ENCODE results near the gene AURKAIP1. TPM values are rescaled to one million over a fixed set of nuclear protein-coding genes. Genes with fewer than 3 reads are reported as not detected.

Gene AURKAIP1
- total and polyA plus RNA-seq, 9 of the 15 experiments (the other 6 are each of a cell fraction or from before 2014, with no cell fraction given) = 7.8 to 478 (median 92.0) TPM

DNA sequence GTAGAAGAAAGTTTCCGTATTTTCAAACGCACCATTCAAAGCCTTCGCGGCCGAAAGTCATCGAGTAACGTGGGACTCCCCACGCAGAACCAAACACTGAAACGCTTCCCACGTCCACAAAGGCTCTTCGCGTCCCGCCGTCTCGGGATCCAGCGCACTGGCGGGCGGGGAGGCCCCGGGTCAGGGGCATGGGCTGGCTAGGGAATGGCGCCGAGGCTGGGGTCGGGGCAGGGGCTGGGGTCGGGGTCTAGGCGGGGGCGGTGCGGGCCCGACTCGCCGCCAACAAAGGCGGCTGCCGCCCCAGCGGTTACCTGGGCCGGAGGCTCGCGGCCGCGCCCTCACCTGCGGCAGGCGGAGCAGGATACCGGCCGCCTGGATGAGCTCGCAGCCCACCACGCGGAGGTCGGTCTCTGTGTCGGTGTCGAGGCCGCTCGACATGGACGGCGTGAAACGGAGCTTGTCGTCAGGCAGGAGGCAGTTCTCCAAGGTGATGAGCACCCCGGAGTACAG, 23.7 kb upstream of the AURKAIP1 start (continued):
- 0 out of 2 replicates have a peak, but pooled peaks have one; percentile 38 for TF ChIP-seq TGIF2 (CRISPR knock-in tag; IDR thresholded peaks at IDR 0.05)
- no peak for TF ChIP-seq ZNF589 (CRISPR knock-in tag; IDR thresholded peaks at IDR 0.05; ENCODE audit: low read depth)
- no peak for TF ChIP-seq POLR2AphosphoS5 (IDR thresholded peaks at IDR 0.05; ENCODE audit: control insufficient read depth, insufficient read depth, low read depth, low read length)
- TF ChIP-seq CBX8 (IDR thresholded peaks at IDR 0.05; ENCODE audit: borderline replicate concordance, extremely low read depth, low read depth, low read length, poor library complexity, severe bottlenecking) = no peak
- TF ChIP-seq, protein P1, sequence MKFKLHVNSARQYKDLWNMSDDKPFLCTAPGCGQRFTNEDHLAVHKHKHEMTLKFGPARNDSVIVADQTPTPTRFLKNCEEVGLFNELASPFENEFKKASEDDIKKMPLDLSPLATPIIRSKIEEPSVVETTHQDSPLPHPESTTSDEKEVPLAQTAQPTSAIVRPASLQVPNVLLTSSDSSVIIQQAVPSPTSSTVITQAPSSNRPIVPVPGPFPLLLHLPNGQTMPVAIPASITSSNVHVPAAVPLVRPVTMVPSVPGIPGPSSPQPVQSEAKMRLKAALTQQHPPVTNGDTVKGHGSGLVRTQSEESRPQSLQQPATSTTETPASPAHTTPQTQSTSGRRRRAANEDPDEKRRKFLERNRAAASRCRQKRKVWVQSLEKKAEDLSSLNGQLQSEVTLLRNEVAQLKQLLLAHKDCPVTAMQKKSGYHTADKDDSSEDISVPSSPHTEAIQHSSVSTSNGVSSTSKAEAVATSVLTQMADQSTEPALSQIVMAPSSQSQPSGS (CRISPR knock-in tag; IDR thresholded peaks at IDR 0.05) = peak; percentile 46; the same call in 1 of the 2 replicates
- TF ChIP-seq IRF2 (CRISPR knock-in tag; IDR thresholded peaks at IDR 0.05) = no peak
- no peak for TF ChIP-seq ZKSCAN8 (CRISPR knock-in tag; IDR thresholded peaks at IDR 0.05)
- no peak for TF ChIP-seq ZNF551 (CRISPR knock-in tag; IDR thresholded peaks at IDR 0.05)
- no peak for TF ChIP-seq FOS (IDR thresholded peaks at IDR 0.05; ENCODE audit: extremely low read depth, insufficient read length)
- TF ChIP-seq, protein P2, sequence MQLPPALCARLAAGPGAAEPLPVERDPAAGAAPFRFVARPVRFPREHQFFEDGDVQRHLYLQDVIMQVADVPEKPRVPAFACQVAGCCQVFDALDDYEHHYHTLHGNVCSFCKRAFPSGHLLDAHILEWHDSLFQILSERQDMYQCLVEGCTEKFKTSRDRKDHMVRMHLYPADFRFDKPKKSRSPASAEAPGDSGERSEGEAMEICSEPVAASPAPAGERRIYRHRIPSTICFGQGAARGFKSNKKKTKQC (CRISPR knock-in tag; IDR thresholded peaks at IDR 0.05) = no peak
- no peak for TF ChIP-seq SP2 (IDR thresholded peaks at IDR 0.05; ENCODE audit: extremely low read depth, low read depth, low read length, poor library complexity, severe bottlenecking)
- TF ChIP-seq ZNF41 (CRISPR knock-in tag; conservative IDR thresholded peaks at IDR 0.05) = no peak
- no peak for TF ChIP-seq DACH1 (IDR thresholded peaks at IDR 0.05; ENCODE audit: partially characterized antibody)
- TF ChIP-seq ETV5 (CRISPR knock-in tag; IDR thresholded peaks at IDR 0.05; ENCODE audit: low read depth) = no peak
- no peak for TF ChIP-seq EP400 (IDR thresholded peaks at IDR 0.05)
- no peak for TF ChIP-seq DNMT1 (IDR thresholded peaks at IDR 0.05)
- TF ChIP-seq, protein P3, sequence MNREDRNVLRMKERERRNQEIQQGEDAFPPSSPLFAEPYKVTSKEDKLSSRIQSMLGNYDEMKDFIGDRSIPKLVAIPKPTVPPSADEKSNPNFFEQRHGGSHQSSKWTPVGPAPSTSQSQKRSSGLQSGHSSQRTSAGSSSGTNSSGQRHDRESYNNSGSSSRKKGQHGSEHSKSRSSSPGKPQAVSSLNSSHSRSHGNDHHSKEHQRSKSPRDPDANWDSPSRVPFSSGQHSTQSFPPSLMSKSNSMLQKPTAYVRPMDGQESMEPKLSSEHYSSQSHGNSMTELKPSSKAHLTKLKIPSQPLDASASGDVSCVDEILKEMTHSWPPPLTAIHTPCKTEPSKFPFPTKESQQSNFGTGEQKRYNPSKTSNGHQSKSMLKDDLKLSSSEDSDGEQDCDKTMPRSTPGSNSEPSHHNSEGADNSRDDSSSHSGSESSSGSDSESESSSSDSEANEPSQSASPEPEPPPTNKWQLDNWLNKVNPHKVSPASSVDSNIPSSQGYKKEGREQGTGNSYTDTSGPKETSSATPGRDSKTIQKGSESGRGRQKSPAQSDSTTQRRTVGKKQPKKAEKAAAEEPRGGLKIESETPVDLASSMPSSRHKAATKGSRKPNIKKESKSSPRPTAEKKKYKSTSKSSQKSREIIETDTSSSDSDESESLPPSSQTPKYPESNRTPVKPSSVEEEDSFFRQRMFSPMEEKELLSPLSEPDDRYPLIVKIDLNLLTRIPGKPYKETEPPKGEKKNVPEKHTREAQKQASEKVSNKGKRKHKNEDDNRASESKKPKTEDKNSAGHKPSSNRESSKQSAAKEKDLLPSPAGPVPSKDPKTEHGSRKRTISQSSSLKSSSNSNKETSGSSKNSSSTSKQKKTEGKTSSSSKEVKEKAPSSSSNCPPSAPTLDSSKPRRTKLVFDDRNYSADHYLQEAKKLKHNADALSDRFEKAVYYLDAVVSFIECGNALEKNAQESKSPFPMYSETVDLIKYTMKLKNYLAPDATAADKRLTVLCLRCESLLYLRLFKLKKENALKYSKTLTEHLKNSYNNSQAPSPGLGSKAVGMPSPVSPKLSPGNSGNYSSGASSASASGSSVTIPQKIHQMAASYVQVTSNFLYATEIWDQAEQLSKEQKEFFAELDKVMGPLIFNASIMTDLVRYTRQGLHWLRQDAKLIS (CRISPR knock-in tag; IDR thresholded peaks at IDR 0.05) = no peak; the same call in 1 of the 2 replicates
- TF ChIP-seq SMARCC2 (IDR thresholded peaks at IDR 0.05; ENCODE audit: low read depth) = no peak
- TF ChIP-seq ZBTB1 (CRISPR knock-in tag; IDR thresholded peaks at IDR 0.05; ENCODE audit: borderline replicate concordance, low read depth) = no peak
- TF ChIP-seq RBM39 (optimal IDR thresholded peaks at IDR 0.05; ENCODE audit: low read depth, low read length) = no peak
- TF ChIP-seq NFE2 (IDR thresholded peaks at IDR 0.05; ENCODE audit: low read depth) = no peak
- TF ChIP-seq ZNF24 (IDR thresholded peaks at IDR 0.05) = no peak

All from K562 (cell line).